Left ventricle myocardium inferior (tissue), 1 donor: ENCODE measurements around the gene GRIP2. TPM values are rescaled to one million over a fixed set of nuclear protein-coding genes. Genes with fewer than 3 reads are reported as not detected.

ENCODE experiments used
- DNase-seq: peaks from one replicate; pipeline ENCODE4 v3.0.0-alpha.2; 2020
- H3K27ac ChIP-seq: fragments of 200-600 bp; replicated peaks from 2 replicates; pipeline ENCODE4 v1.8.0; 2021
- H3K27me3 ChIP-seq: fragments of 200-600 bp; 2 replicates; pipeline ENCODE4 v1.8.0; 2021; ENCODE audit warnings: low read depth
- H3K36me3 ChIP-seq: fragments of 200-600 bp; 2 replicates; pipeline ENCODE4 v1.8.0; 2021
- H3K4me1 ChIP-seq: fragments of 200-600 bp; 2 replicates; pipeline ENCODE4 v1.8.0; 2021
- H3K4me3 ChIP-seq: fragments of 200-600 bp; 2 replicates; pipeline ENCODE4 v1.8.0; 2021; ENCODE audit warnings: mild to moderate bottlenecking, moderate library complexity
- H3K9me3 ChIP-seq: fragments of 200-600 bp; replicated peaks from 2 replicates; pipeline ENCODE4 v1.8.0; 2021
- CTCF ChIP-seq: fragments of 200-600 bp; IDR thresholded peaks from 2 replicates; pipeline ENCODE4 v1.8.0; 2021; ENCODE audit warnings: antibody characterized with exemption, mild to moderate bottlenecking, borderline replicate concordance
- intact Hi-C: fragments of 100-400 bp; cut with micrococcal nuclease; formaldehyde crosslinking; loops from one replicate; pipeline ENCODE4 v1.11.0; 2022
- total RNA-seq: library from RNA; stranded (reverse); fragmentation: NEBNext Ultra II Directional; extraction: Animal tissue kit (Norgen Biotek cat#: 25700); gene quantifications from one replicate; pipeline ENCODE4 v1.2.1, GENCODE V29; 2021
- donor health status: DM: no; HTN: yes; CAD: no; lungs with severe emphysema.

GRIP2 gene
- total RNA-seq, 1 donor from 2014 or later = 59.1 TPM

GRCh38 chr3:14566812-14567211 is 26.7 kb upstream of the GRIP2 start:
- no peaks in the 10 kb centered on the region for H3K36me3 ChIP-seq
- peaks cover 80% of the 10 kb centered on the region for H3K27me3 ChIP-seq
- intact Hi-C loops = no loop called here
- DNase-seq = no peak
- no peaks in the 10 kb centered on the region for H3K9me3 ChIP-seq
- no peak for TF ChIP-seq CTCF
- H3K27ac ChIP-seq = no peak overlapping the region
- no peak overlapping the region for H3K4me3 ChIP-seq
- H3K4me1 ChIP-seq = no peaks in the 10 kb centered on the region

- H3K4me3 ChIP-seq = no peak overlapping the region
- no peak overlapping the region for H3K27ac ChIP-seq
- no peaks in the 10 kb centered on the region for H3K4me1 ChIP-seq
- no peak for DNase-seq
- H3K36me3 ChIP-seq = no peaks in the 10 kb centered on the region
- H3K27me3 ChIP-seq = peaks cover 82% of the 10 kb centered on the region
- intact Hi-C loops = no loop called here
- no peak for TF ChIP-seq CTCF
- no peaks in the 10 kb centered on the region for H3K9me3 ChIP-seq
Observed at GRCh38 chr3:14565868-14566588, 25.9 kb upstream of the GRIP2 start.

- no peak overlapping the region for H3K27ac ChIP-seq
- peaks cover 85% of the 10 kb centered on the region for H3K27me3 ChIP-seq
- H3K4me3 ChIP-seq = no peak overlapping the region
- no peaks in the 10 kb centered on the region for H3K4me1 ChIP-seq
- H3K9me3 ChIP-seq = no peaks in the 10 kb centered on the region
- TF ChIP-seq CTCF = no peak
- no peaks in the 10 kb centered on the region for H3K36me3 ChIP-seq
- intact Hi-C loops = no loop called here
- no peak for DNase-seq
Observed at GRCh38 chr3:14564741-14565140, 24.6 kb upstream of the GRIP2 start.

- no peak for TF ChIP-seq CTCF
- Histone ChIP-seq H3K27me3 (peaks cover 78% of the 10 kb centered on the region), H3K4me1 (no peaks in the 10 kb centered on the region), H3K9me3 (no peaks in the 10 kb centered on the region), H3K27ac (no peak overlapping the region), H3K36me3 (no peaks in the 10 kb centered on the region), H3K4me3 (no peak overlapping the region)
- intact Hi-C loops = no loop called here
- DNase-seq = no peak
Observed at GRCh38 chr3:14563946-14564539, 23.9 kb upstream of the GRIP2 start.

GRCh38 chr3:14562121-14562890 is 22.2 kb upstream of the GRIP2 start:
- no peak for DNase-seq
- Histone ChIP-seq H3K4me1 (no peaks in the 10 kb centered on the region), H3K9me3 (no peaks in the 10 kb centered on the region), H3K27me3 (peaks cover 62% of the 10 kb centered on the region), H3K36me3 (no peaks in the 10 kb centered on the region), H3K27ac (no peak overlapping the region), H3K4me3 (no peak overlapping the region)
- TF ChIP-seq CTCF = no peak
- intact Hi-C loops = no loop called here
